ENCODE data around the gene PARP1.

Gene PARP1

GRCh38 chr1:226394462-226394861, 13.4 kb downstream of the PARP1 start:
- TF ChIP-seq POLR2A (IDR thresholded peaks at IDR 0.05; ENCODE audit: low read depth, low read length), result no peak
- DNase-seq (ENCODE audit: insufficient read length, low spot score) (no peak), FAIRE-seq (no peak)

- FAIRE-seq, result no peak
- TF ChIP-seq POLR2A (IDR thresholded peaks at IDR 0.05; ENCODE audit: low read depth, low read length), result no peak
- no peak for DNase-seq (ENCODE audit: insufficient read length, low spot score)
These were observed 17.2 kb downstream of the PARP1 start for GRCh38 chr1:226390681-226391080.

- TF ChIP-seq POLR2A (IDR thresholded peaks at IDR 0.05; ENCODE audit: low read depth, low read length), result no peak
- no peak for DNase-seq (ENCODE audit: insufficient read length, low spot score)
- no peak for FAIRE-seq
These were observed 19.8 kb downstream of the PARP1 start for GRCh38 chr1:226388131-226388530.

DNA sequence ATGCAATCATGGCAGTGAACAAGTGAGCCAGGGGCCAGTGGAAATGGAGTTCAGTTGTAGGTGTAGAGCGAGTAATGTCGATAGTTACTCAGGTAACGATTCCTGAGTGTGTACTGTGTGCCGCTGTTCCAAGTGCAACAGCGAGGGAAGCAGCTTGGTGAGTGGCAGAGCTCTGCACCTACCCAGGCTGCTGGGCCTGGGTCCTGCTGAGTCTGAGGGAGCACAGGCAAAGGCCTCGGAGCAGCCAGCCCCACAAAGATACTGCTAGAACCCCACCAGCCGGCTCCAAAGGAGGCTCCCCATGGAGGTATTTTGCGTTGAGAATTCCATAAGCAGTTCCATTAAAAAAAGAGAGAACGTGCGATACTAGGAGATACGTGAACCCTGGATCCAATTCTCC, 23.2 kb downstream of the PARP1 start:
- no peak for DNase-seq (ENCODE audit: insufficient read length, low spot score)
- FAIRE-seq, result no peak
- no peak for TF ChIP-seq POLR2A (IDR thresholded peaks at IDR 0.05; ENCODE audit: low read depth, low read length)

- FAIRE-seq, result no peak
- DNase-seq (ENCODE audit: insufficient read length, low spot score), result no peak
- TF ChIP-seq POLR2A (IDR thresholded peaks at IDR 0.05; ENCODE audit: low read depth, low read length), result no peak
These were observed 23.9 kb downstream of the PARP1 start for GRCh38 chr1:226384040-226384439.

DNA sequence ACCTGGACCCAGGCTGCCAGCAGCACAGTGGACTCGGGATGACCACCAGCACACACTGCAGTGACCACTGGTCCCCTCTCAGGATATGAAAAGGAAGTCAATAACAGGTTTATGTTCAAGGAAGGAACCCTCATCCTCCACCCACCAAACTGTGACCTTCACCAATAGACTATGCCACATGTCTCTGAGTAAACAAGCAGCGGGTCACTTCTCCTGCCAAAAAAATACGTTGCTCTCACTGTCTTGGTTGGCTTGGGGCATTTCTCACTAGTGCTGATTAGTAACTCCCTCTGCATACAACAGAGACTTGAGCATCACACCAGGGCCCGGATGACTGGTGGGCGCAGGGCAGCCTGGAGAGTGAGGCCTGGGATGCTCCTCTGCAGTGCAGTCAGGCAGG, 25.9 kb downstream of the PARP1 start:
- no peak for TF ChIP-seq POLR2A (IDR thresholded peaks at IDR 0.05; ENCODE audit: low read depth, low read length)
- FAIRE-seq (no peak), DNase-seq (ENCODE audit: insufficient read length, low spot score) (no peak)

DNA sequence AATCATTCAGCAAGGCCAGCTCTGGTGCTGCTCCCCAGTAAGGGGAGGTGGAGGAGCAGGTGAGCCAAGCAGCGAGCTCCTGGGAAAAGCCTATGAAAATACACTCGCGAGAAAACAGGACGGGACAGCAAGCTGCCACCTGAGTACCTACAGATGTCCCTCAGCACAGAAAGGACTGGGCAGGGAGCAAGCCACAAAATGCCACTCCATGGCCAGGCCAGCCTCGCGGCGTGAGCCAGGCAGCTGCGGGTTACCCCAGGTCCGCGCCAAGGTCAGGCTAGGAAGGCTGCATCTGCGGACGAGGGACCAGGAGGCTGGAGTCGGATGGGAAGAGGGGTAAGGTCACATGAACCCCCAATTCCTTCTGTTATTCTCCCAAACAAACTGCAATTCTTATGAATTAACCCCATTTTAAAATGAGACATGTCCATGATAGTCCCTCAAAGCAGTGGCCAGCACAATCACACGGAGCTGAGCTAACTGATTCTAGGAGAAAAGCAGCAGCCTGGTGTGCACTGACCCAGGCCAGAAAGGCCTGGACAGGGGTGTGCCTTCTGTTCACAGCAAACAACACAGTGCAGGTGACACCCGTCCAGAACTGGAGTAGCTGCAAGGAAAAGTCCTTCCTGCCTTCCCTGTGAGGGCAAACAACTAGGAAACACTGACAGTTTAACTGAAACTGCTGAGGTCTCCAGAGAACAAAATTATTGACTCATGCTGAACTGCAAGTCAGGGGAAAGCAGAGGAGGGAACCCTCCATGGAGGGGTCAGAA, 26.5 kb downstream of the PARP1 start:
- DNase-seq (ENCODE audit: insufficient read length, low spot score), result no peak
- no peak for FAIRE-seq
- no peak for TF ChIP-seq POLR2A (IDR thresholded peaks at IDR 0.05; ENCODE audit: low read depth, low read length)

DNA sequence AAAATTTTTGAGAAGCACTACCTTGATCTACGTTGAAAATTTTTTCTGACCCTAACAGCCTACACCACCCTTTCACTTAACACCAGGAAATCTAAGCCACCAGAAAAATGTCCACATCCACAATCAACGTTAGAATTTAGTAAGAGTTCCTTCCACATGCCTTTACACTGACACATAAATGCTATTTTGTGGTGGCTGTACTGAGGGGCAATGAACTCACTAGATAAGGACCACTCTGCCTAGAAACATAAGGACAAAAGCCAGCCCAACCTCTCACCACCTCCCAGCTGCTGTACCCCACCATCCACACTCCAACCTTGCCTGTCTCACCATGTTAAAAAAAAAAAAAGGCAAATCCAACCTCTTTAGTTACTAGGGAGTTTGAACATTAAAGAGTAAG, 29.8 kb downstream of the PARP1 start:
- no peak for TF ChIP-seq POLR2A (IDR thresholded peaks at IDR 0.05; ENCODE audit: low read depth, low read length)
- no peak for DNase-seq (ENCODE audit: insufficient read length, low spot score)
- no peak for FAIRE-seq

- DNase-seq (ENCODE audit: insufficient read length, low spot score) (no peak), FAIRE-seq (no peak)
- TF ChIP-seq POLR2A (IDR thresholded peaks at IDR 0.05; ENCODE audit: low read depth, low read length), result no peak
These were observed 31.6 kb downstream of the PARP1 start for GRCh38 chr1:226376300-226376699.

- FAIRE-seq, result no peak
- no peak for TF ChIP-seq POLR2A (IDR thresholded peaks at IDR 0.05; ENCODE audit: low read depth, low read length)
- DNase-seq (ENCODE audit: insufficient read length, low spot score), result no peak
These were observed 34.5 kb downstream of the PARP1 start for GRCh38 chr1:226373376-226373775.

DNA sequence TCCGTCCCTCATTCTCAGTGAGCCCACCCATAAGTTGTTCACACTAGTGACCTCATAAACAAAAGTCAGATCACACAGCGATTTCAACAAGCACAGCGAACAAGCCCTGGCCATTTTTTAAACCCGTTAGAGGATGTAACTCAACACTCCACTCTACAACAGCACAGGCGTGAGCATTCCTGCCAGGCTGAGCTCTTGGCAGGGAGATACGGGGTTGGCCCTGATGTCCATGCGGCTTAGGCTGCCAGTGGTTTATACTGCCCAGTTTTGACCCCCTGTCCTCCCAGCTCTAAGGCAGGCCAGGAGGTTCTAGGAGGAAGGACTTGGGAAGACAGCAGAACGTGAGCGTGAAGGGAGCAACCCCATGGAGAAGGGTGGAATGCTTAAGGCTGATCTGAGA, 35.0 kb downstream of the PARP1 start:
- DNase-seq (ENCODE audit: insufficient read length, low spot score) (no peak), FAIRE-seq (no peak)
- TF ChIP-seq POLR2A (IDR thresholded peaks at IDR 0.05; ENCODE audit: low read depth, low read length), result no peak

- FAIRE-seq, result no peak
- DNase-seq (ENCODE audit: insufficient read length, low spot score), result no peak
- no peak for TF ChIP-seq POLR2A (IDR thresholded peaks at IDR 0.05; ENCODE audit: low read depth, low read length)
These were observed 35.9 kb downstream of the PARP1 start for GRCh38 chr1:226371866-226372490.

DNA sequence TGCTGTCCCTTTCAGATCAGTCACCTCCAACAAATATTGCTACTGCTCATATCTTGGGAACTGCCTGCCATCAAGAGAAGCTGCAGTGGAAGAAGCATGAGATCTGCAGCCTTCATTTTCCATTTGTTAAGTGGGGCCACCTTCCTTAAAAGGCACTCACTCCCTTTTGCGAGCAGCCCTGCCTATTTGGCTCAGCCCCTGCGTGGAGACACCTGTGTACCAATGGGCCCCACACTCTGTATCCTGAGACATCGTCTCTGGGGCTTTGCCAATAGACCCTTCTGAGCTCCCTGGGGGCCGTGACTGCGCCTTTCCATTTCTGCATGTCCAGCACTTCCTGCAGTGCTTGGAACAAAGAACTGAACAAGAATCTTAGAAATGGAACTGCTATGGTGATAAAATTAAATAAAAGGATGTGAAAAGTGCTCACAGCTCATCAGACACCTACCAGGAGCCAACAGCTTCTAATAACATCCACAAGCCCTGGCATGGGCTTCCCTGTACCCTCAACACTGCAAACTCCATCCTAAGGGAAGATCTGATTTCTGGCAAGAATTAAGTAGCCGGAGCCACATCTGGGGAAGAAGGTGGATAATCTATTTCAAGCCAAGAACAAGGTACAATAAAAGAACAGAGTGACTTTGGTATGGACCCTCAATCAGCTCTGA, 36.7 kb downstream of the PARP1 start:
- TF ChIP-seq POLR2A (IDR thresholded peaks at IDR 0.05; ENCODE audit: low read depth, low read length), result no peak
- FAIRE-seq (no peak), DNase-seq (ENCODE audit: insufficient read length, low spot score) (no peak)

- no peak for DNase-seq (ENCODE audit: insufficient read length, low spot score)
These were observed 37.6 kb downstream of the PARP1 start for GRCh38 chr1:226370144-226370923.

More at GRCh38 chr1:226370144-226370923, 37.6 kb downstream of the PARP1 start:
- FAIRE-seq, result no peak
- no peak for TF ChIP-seq POLR2A (IDR thresholded peaks at IDR 0.05; ENCODE audit: low read depth, low read length)

Data from H54 (cell line).